H1 (cell line): ENCODE measurements around the gene CEP126. TPM values are rescaled to one million over a fixed set of nuclear protein-coding genes. Genes with fewer than 3 reads are reported as not detected.

Experiments
- BCL11A ChIP-seq, 2 experiments: IDR thresholded peaks; one replicate each; pipeline ENCODE4 v1.6.1; 2011; ENCODE audit warnings: low read depth in 2 of 2, low read length in 2 of 2, mild to moderate bottlenecking in 2 of 2
- CBX5 ChIP-seq: fragments of 300-800, 300-1000 bp; sonication (generic); IDR thresholded peaks from 2 replicates; pipeline ENCODE4 v1.7.1; 2016; ENCODE audit warnings: antibody characterized with exemption, low read length, low read depth
- GTF2F1 ChIP-seq: IDR thresholded peaks from 2 replicates; pipeline ENCODE4 v1.6.1; 2012; ENCODE audit warnings: low read depth, low read length, improper control_type of control experiment, borderline replicate concordance
- NANOG ChIP-seq: IDR thresholded peaks from 2 replicates; pipeline ENCODE4 v1.6.1; 2011; ENCODE audit warnings: low read length, low read depth, mild to moderate bottlenecking, inconsistent platforms; ENCODE audit not compliant: insufficient read depth, poor library complexity, severe bottlenecking
- POU5F1 ChIP-seq: IDR thresholded peaks from 2 replicates; pipeline ENCODE4 v1.6.1; 2011; ENCODE audit warnings: low read depth, mild to moderate bottlenecking, low read length, moderate library complexity
- SAP30 ChIP-seq: fragments of 300-600 bp; sonication (generic); IDR thresholded peaks from 2 replicates; pipeline ENCODE4 v1.7.1; 2012; ENCODE audit warnings: low read length, moderate library complexity, mild to moderate bottlenecking, inconsistent platforms; ENCODE audit not compliant: insufficient read depth, insufficient replicate concordance
- SIRT6 ChIP-seq: IDR thresholded peaks from one replicate; pipeline ENCODE4 v1.7.1; 2012; ENCODE audit warnings: low read length, inconsistent platforms
- SIX5 ChIP-seq: IDR thresholded peaks from 2 replicates; pipeline ENCODE4 v1.6.1; 2011; ENCODE audit warnings: mild to moderate bottlenecking, low read depth, low read length
- SP1 ChIP-seq: IDR thresholded peaks from 2 replicates; pipeline ENCODE4 v1.6.1; 2011; ENCODE audit warnings: low read depth, low read length
- TAF7 ChIP-seq: optimal IDR thresholded peaks from 2 replicates; pipeline ENCODE3; 2011; ENCODE audit warnings: low read depth, mild to moderate bottlenecking, inconsistent platforms, low read length, moderate library complexity, borderline replicate concordance
- polyA plus RNA-seq, 7 experiments: library from polyadenylated mRNA; depleted of rRNA in 3 of 7; stranded (reverse) in 5 of 7; unstranded in 2 of 7; fragments of >200 nt in 5 of 7; fragments of 200-250 nt in 2 of 7; gene quantifications; 1 replicate in 5 of 7; 2 replicates in 1 of 7; 4 replicates in 1 of 7; pipeline versions ENCODE4 v1.2.1 to v1.2.3, GENCODE V29; 2011 to 2013; ENCODE audit warnings: missing spikeins in 2 of 7, mixed read lengths in 2 of 7
- total RNA-seq: library from RNA; stranded (reverse); fragmentation: NEBNext Ultra II Directional; extraction: Animal tissue kit (Norgen Biotek cat#: 25700); gene quantifications from 2 replicates; pipeline ENCODE4 v1.2.1, GENCODE V29; 2021

The CEP126 gene
- total and polyA plus RNA-seq, 2 of the 8 experiments (the other 6 are each of a cell fraction or from before 2014, with no cell fraction given): 0.76 to 1.9 TPM

DNA sequence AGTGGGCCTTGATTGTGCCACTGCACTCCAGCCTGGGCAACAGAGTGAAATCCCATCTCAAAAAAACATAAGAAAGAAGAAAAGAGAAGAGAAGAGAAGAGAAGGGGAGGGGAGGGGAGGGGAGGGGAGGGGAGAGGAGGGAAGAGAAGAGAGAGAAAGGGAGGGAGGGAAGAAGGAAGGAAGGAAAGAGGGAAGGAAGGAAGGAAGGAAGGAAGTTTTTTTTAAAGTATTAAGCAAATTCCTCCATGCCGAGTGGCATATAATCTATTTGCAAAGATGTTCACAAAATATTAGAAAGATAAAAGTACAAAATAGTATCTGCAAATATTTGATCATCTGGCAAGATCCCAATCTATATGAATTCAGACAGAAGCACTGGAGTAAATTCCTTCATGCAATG, 121.9 kb downstream of the CEP126 start (continued):
- TF ChIP-seq NANOG: no peak
- TF ChIP-seq BCL11A (IDR thresholded peaks at IDR 0.05; ENCODE audit: low read depth in 2 of 2, low read length in 2 of 2): no peak
- TF ChIP-seq TAF7: no peak
- no peak for TF ChIP-seq CBX5
- no peak for TF ChIP-seq POU5F1
- TF ChIP-seq GTF2F1: no peak
- TF ChIP-seq SP1: no peak
- TF ChIP-seq SIX5: no peak
- TF ChIP-seq SAP30: no peak
- TF ChIP-seq SIRT6: no peak
